ENCODE data around the gene SHC1. TPM values are rescaled to one million over a fixed set of nuclear protein-coding genes. Genes with fewer than 3 reads are reported as not detected.

SHC1 gene
- polyA plus RNA-seq (2012; ENCODE audit: missing spikeins): 15.3 TPM

- FAIRE-seq (no peak), DNase-seq (ENCODE audit: insufficient read length) (peak; percentile 76)
- TF ChIP-seq POLR2AphosphoS5 (IDR thresholded peaks at IDR 0.05; ENCODE audit: low read depth, low read length) (peak; percentile 44; the same call in 1 of the 2 replicates), TAF1 (IDR thresholded peaks at IDR 0.05; ENCODE audit: borderline replicate concordance, low read depth, low read length) (no peak), POLR2A (IDR thresholded peaks at IDR 0.05; ENCODE audit: low read depth, low read length) (peak; percentile 26; the same call in 1 of the 2 replicates)
Measured at GRCh38 chr1:154970631-154971340, at the start of gene SHC1. TSS of gene SHC1 (minus strand) at chr1:154970747. CDS start at chr1:154970526, 221 bp downstream.

- DNase-seq (ENCODE audit: insufficient read length): no peak
- FAIRE-seq: no peak
- TF ChIP-seq POLR2AphosphoS5 (IDR thresholded peaks at IDR 0.05; ENCODE audit: low read depth, low read length): no peak
- TF ChIP-seq POLR2A (IDR thresholded peaks at IDR 0.05; ENCODE audit: low read depth, low read length): no peak
- TF ChIP-seq TAF1 (IDR thresholded peaks at IDR 0.05; ENCODE audit: borderline replicate concordance, low read depth, low read length): no peak
Measured at GRCh38 chr1:155019377-155020245, 49.1 kb upstream of the SHC1 start.

GRCh38 chr1:155018617-155019348 lies 48.2 kb upstream of the SHC1 start:
- TF ChIP-seq POLR2AphosphoS5 (IDR thresholded peaks at IDR 0.05; ENCODE audit: low read depth, low read length) (no peak), POLR2A (IDR thresholded peaks at IDR 0.05; ENCODE audit: low read depth, low read length) (no peak), TAF1 (IDR thresholded peaks at IDR 0.05; ENCODE audit: borderline replicate concordance, low read depth, low read length) (no peak)
- no peak for FAIRE-seq
- DNase-seq (ENCODE audit: insufficient read length): no peak

GRCh38 chr1:155017946-155018316 lies 47.4 kb upstream of the SHC1 start:
- DNase-seq (ENCODE audit: insufficient read length) (no peak), FAIRE-seq (no peak)

GRCh38 chr1:155017041-155017945 lies 46.7 kb upstream of the SHC1 start:
- DNase-seq (ENCODE audit: insufficient read length) (peak; percentile 88), FAIRE-seq (peak; percentile 82)
- no peak for TF ChIP-seq TAF1 (IDR thresholded peaks at IDR 0.05; ENCODE audit: borderline replicate concordance, low read depth, low read length)
- TF ChIP-seq POLR2A (IDR thresholded peaks at IDR 0.05; ENCODE audit: low read depth, low read length): 0 out of 2 replicates have a peak, but pooled peaks have one; percentile 43

More at GRCh38 chr1:155017946-155018316, 47.4 kb upstream of the SHC1 start:
- TF ChIP-seq POLR2AphosphoS5 (IDR thresholded peaks at IDR 0.05; ENCODE audit: low read depth, low read length) (no peak), TAF1 (IDR thresholded peaks at IDR 0.05; ENCODE audit: borderline replicate concordance, low read depth, low read length) (no peak), POLR2A (IDR thresholded peaks at IDR 0.05; ENCODE audit: low read depth, low read length) (no peak)

- no peak for FAIRE-seq
- DNase-seq (ENCODE audit: insufficient read length): no peak
- TF ChIP-seq POLR2AphosphoS5 (IDR thresholded peaks at IDR 0.05; ENCODE audit: low read depth, low read length): no peak
- no peak for TF ChIP-seq TAF1 (IDR thresholded peaks at IDR 0.05; ENCODE audit: borderline replicate concordance, low read depth, low read length)
Measured at GRCh38 chr1:155016231-155016831, 45.8 kb upstream of the SHC1 start.

GRCh38 chr1:155015527-155016230 lies 45.1 kb upstream of the SHC1 start:
- TF ChIP-seq TAF1 (IDR thresholded peaks at IDR 0.05; ENCODE audit: borderline replicate concordance, low read depth, low read length) (no peak), POLR2A (IDR thresholded peaks at IDR 0.05; ENCODE audit: low read depth, low read length) (no peak), POLR2AphosphoS5 (IDR thresholded peaks at IDR 0.05; ENCODE audit: low read depth, low read length) (no peak)
- FAIRE-seq (no peak), DNase-seq (ENCODE audit: insufficient read length) (no peak)

- FAIRE-seq (no peak), DNase-seq (ENCODE audit: insufficient read length) (no peak)
- TF ChIP-seq TAF1 (IDR thresholded peaks at IDR 0.05; ENCODE audit: borderline replicate concordance, low read depth, low read length) (no peak), POLR2AphosphoS5 (IDR thresholded peaks at IDR 0.05; ENCODE audit: low read depth, low read length) (no peak), POLR2A (IDR thresholded peaks at IDR 0.05; ENCODE audit: low read depth, low read length) (no peak)
Measured at GRCh38 chr1:155014709-155015508, 44.4 kb upstream of the SHC1 start.

- TF ChIP-seq POLR2AphosphoS5 (IDR thresholded peaks at IDR 0.05; ENCODE audit: low read depth, low read length) (no peak), POLR2A (IDR thresholded peaks at IDR 0.05; ENCODE audit: low read depth, low read length) (no peak), TAF1 (IDR thresholded peaks at IDR 0.05; ENCODE audit: borderline replicate concordance, low read depth, low read length) (no peak)
- FAIRE-seq: no peak
Measured at GRCh38 chr1:155013632-155014031, 43.1 kb upstream of the SHC1 start.

More at GRCh38 chr1:155013632-155014031, 43.1 kb upstream of the SHC1 start:
- DNase-seq (ENCODE audit: insufficient read length): no peak
